Lower lobe of right lung (tissue), 2 donors: Measurements from ENCODE around the gene ZMIZ2. TPM values are rescaled to one million over a fixed set of nuclear protein-coding genes. Genes with fewer than 3 reads are reported as not detected.
A peak's percentile ranks its signal among the peaks of the same experiment; 100 is the strongest.
"Not testable (repeated sequence)": the region's sequence is repeated elsewhere in the genome, so short reads cannot be mapped to it uniquely, and the experiment has no call there.

Experiments
- ATAC-seq, 2 donors: fragments of 200-7000 bp; cut with Tn5 transposase; one replicate each; pipeline ENCODE4 v1.9.1; 2020 to 2022; ENCODE audit warnings: mild to moderate bottlenecking in 2 of 2, moderate library complexity in 2 of 2
- DNase-seq: peaks from one replicate; pipeline ENCODE4 v3.0.0-alpha.2; 2020
- H3K27ac ChIP-seq: fragments of 200-600 bp; one replicate; pipeline ENCODE4 v1.8.0; 2022
- H3K27me3 ChIP-seq: fragments of 200-600 bp; one replicate; pipeline ENCODE4 v1.8.0; 2022; ENCODE audit warnings: low read depth
- H3K36me3 ChIP-seq: fragments of 200-600 bp; one replicate; pipeline ENCODE4 v1.8.0; 2022; ENCODE audit warnings: mild to moderate bottlenecking
- H3K4me1 ChIP-seq: fragments of 200-600 bp; one replicate; pipeline ENCODE4 v1.8.0; 2022
- H3K4me3 ChIP-seq: fragments of 200-600 bp; one replicate; pipeline ENCODE4 v1.8.0; 2022; ENCODE audit warnings: mild to moderate bottlenecking
- H3K9me3 ChIP-seq: fragments of 200-600 bp; one replicate; pipeline ENCODE4 v1.8.0; 2022
- intact Hi-C: fragments of 100-400 bp; cut with DNase I; formaldehyde crosslinking; loops from one replicate; pipeline ENCODE4 v1.11.0; 2022
- total RNA-seq: library from RNA; stranded (reverse); fragmentation: NEBNext Ultra II Directional; extraction: Animal tissue kit (Norgen Biotek cat#: 25700); gene quantifications from one replicate; pipeline ENCODE4 v1.2.1, GENCODE V29; 2021
- TF ChIP-seq, protein P1 (sequence below): fragments of 200-600 bp; IDR thresholded peaks from one replicate; pipeline ENCODE4 v1.8.0; 2022; ENCODE audit warnings: antibody characterized with exemption, mild to moderate bottlenecking
- donor health status: DM: no; HTN: yes; CAD: no; lungs with severe emphysema.

ZMIZ2 gene
- total RNA-seq, 1 donor from 2014 or later: 97.9 TPM

DNA sequence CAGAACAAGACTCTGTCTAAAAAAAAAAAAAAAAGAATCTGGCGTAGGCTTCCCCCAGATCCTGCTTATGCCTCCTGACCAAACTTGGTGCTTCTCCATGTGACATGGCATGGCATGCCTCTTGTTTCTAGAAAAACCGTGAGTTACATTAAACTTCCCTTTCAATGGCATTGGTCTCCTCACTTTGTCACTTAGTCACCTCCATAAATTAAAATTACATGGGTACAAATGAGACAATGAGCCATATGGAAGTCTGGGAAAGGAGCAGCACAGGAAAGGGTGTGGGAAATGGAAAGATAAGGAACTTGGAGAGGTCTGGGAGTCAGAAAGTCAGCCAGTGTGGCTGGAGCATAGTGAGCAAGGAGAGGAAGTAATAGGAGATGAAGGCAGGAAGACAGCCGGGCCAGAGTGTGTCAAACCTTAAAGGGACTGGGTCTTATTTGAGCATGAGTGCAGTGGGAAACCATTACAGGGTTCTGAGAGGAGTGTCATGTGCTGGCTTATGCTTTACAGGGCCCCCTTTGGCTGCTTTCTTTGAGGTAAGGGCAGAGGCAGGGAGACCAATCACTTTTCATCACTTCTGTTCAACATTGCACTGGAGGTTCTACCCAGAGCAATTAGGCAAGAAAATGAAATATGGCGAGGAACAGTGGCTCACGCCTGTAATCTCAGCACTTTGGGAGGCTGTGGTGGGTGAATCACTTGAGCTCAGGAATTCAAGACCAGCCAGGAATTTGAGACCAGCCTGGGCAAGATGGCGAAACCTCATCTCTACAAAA is 21.3 kb upstream of the ZMIZ2 start:
- Histone ChIP-seq H3K27me3 (no peaks in the 10 kb centered on the region), H3K9me3 (no peaks in the 10 kb centered on the region), H3K4me3 (no peak overlapping the region), H3K36me3 (no peaks in the 10 kb centered on the region), H3K4me1 (peaks cover 13% of the 10 kb centered on the region), H3K27ac (peak overlapping the region; percentile 36)
- intact Hi-C loops: no loop called here
- DNase-seq: no peak
- TF ChIP-seq, protein P1, sequence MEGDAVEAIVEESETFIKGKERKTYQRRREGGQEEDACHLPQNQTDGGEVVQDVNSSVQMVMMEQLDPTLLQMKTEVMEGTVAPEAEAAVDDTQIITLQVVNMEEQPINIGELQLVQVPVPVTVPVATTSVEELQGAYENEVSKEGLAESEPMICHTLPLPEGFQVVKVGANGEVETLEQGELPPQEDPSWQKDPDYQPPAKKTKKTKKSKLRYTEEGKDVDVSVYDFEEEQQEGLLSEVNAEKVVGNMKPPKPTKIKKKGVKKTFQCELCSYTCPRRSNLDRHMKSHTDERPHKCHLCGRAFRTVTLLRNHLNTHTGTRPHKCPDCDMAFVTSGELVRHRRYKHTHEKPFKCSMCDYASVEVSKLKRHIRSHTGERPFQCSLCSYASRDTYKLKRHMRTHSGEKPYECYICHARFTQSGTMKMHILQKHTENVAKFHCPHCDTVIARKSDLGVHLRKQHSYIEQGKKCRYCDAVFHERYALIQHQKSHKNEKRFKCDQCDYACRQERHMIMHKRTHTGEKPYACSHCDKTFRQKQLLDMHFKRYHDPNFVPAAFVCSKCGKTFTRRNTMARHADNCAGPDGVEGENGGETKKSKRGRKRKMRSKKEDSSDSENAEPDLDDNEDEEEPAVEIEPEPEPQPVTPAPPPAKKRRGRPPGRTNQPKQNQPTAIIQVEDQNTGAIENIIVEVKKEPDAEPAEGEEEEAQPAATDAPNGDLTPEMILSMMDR: no peak
- ATAC-seq: peak; percentile 57 to 73

DNA sequence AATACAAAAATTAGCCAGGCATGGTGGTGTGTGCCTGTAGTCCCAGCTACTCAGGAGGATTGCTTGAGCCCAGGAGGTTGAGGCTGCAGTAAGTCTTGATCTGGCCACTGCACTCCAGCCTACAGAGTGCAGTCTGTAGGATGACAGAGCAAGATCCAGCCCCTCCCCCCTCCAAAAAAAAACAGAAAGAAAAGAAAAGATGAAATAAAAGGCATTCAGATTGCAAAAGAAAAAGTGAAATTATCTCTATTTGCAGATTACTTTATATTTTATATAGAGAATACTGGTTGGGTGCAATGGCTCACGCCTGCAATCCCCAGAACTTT is 20.7 kb upstream of the ZMIZ2 start:
- intact Hi-C loops: no loop called here
- no peak overlapping the region for H3K27ac ChIP-seq
- no peak for ATAC-seq

DNA sequence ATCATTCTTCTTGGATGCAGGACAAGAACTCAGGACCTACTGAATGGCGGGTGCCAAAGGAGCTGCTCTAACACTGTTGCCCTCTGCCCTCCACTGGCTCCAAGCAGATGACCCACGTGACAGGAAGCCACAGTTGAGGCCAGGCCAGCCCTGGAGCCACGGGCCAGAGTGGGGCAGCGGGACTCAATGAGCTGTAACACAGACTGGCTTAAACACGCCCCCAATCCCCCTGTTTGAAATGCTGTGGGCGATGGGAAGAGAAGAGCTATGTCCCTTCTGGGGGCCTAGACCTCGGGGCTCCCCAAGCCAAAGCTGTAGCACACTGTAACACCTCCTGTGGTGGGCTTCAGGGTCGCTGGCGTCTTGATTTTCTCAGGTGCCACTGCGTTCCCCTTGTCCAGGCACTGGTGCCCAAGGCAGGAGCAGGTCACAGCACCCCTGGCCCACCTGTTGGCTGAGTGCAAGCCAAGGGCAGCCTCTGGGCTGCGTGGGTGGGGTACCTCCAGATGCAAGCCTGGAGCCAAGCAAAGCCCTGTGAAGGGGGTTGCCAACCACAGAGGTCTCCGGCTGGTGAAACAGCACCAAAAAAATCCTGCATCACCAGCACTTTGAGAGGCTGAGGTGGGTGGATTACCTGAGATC is 18.6 kb upstream of the ZMIZ2 start:
- intact Hi-C loops: no loop called here
- H3K9me3 ChIP-seq: no peaks in the 10 kb centered on the region
- ATAC-seq: peak; percentile 59 to 61
- H3K27me3 ChIP-seq: no peaks in the 10 kb centered on the region
- H3K27ac ChIP-seq: no peak overlapping the region
- no peak overlapping the region for H3K4me3 ChIP-seq
- H3K4me1 ChIP-seq: peaks cover 13% of the 10 kb centered on the region
- H3K36me3 ChIP-seq: no peaks in the 10 kb centered on the region
- DNase-seq: no peak
- TF ChIP-seq, protein P1: no peak

More for the DNA sequence above, 20.7 kb upstream of the ZMIZ2 start:
- H3K4me3 ChIP-seq: no peak overlapping the region
- H3K27me3 ChIP-seq: no peaks in the 10 kb centered on the region
- H3K9me3 ChIP-seq: no peaks in the 10 kb centered on the region
- TF ChIP-seq, protein P1: no peak
- H3K36me3 ChIP-seq: no peaks in the 10 kb centered on the region
- peaks cover 13% of the 10 kb centered on the region for H3K4me1 ChIP-seq
- no peak for DNase-seq

DNA sequence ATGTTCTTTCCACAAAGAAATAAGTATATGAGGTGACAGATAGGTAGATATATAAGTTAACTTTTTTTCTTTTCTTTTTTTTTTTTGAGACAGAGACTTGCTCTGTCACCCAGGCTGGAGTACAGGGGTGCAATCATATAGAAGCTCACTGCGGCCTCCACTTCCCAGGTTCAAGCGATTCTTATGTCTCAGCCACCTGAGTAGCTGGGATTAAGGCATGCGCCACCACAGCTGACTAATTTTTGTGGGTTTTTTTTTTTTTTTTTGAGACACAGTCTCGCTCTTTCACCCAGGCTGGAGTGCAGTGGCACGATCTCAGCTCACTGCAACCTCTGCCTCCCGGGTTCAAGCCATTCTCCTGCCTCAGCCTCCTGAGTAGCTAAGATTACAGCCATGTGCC is 15.7 kb upstream of the ZMIZ2 start:
- ATAC-seq, H3K36me3 ChIP-seq, DNase-seq, H3K27me3 ChIP-seq, H3K4me3 ChIP-seq, intact Hi-C loops, H3K9me3 ChIP-seq, H3K4me1 ChIP-seq, H3K27ac ChIP-seq: not testable (repeated sequence)

DNA sequence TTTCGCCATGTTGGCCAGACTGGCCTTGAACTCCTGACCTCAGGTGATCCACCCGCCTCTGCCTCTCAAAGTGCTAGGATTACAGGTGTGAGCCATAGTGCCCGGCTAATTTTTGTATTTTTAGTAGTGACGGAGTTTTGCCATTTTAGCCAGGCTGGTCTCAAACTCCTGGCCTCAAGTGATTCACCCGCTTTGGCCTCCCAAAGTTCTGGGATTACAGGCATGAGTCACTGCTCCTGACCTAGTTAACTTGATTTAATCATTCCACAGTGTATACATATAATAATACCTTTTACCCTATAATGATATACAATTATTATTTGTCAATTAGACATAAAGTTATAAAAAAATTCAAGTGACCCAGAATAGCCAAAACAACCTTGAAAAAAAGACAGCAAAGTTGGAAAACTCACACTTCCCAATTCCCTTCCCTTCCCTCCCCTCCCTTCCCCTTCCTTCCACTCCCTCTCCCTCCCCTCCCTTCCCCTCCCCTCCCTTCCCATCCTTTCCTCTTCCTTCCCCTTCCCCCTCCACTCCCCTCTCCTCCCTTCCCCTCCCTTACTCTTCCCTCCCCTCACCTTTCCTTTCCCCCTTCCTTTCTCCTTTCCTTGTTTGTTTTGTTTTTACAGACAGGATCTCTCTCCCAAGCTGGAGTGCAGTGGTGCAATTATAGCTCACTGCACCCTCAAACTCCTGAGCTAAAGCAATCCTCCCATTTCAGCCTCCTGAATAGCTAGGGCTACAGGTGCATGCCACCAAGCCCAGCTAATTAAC is 14.8 kb upstream of the ZMIZ2 start:
- no peaks in the 10 kb centered on the region for H3K36me3 ChIP-seq
- H3K9me3 ChIP-seq: no peaks in the 10 kb centered on the region
- peaks cover 4% of the 10 kb centered on the region for H3K4me1 ChIP-seq
- ATAC-seq (no peak), DNase-seq (no peak)
- intact Hi-C loops: no loop called here
- H3K4me3 ChIP-seq: no peak overlapping the region
- TF ChIP-seq, protein P1: no peak
- H3K27me3 ChIP-seq: no peaks in the 10 kb centered on the region
- no peak overlapping the region for H3K27ac ChIP-seq
